ENCODE data around the gene TUBA4B. TPM values are rescaled to one million over a fixed set of nuclear protein-coding genes. Genes with fewer than 3 reads are reported as not detected.

TUBA4B gene
- total RNA-seq, 1 experiment from 2014 or later, result not detected

- CTCF ChIA-PET, result no interaction called here
- in situ Hi-C loops (cut with HindIII; ENCODE audit: low pct_unique_long_range_greater_than_20kb, low sequenced_read_pairs), result no loop called here
- H3K27me3 ChIP-seq (ENCODE audit: control insufficient read depth, insufficient read depth, low read length), result no peaks in the 10 kb centered on the region
- DNase-seq (ENCODE audit: low read depth, low spot score) (no peak), ATAC-seq (no peak)
- no peaks in the 10 kb centered on the region for H3K9me3 ChIP-seq (ENCODE audit: control insufficient read depth, insufficient read depth, low read depth, low read length)
- H3K36me3 ChIP-seq (ENCODE audit: control insufficient read depth, insufficient read depth, low read length), result 0 out of 2 replicates have a peak, but pooled peaks cover 4% of the 10 kb centered on the region
- TF ChIP-seq TCF7L2 (IDR thresholded peaks at IDR 0.05; ENCODE audit: low read depth, low read length) (no peak), SIN3A (IDR thresholded peaks at IDR 0.05; ENCODE audit: borderline replicate concordance, insufficient read depth, low read depth, low read length) (no peak), REST (IDR thresholded peaks at IDR 0.05; ENCODE audit: insufficient read depth in 1 of 2, low read depth in 2 of 2, low read length in 1 of 2) (no peak), POLR2AphosphoS5 (IDR thresholded peaks at IDR 0.05; ENCODE audit: low read depth, low read length) (no peak)
- TF ChIP-seq, protein P1, sequence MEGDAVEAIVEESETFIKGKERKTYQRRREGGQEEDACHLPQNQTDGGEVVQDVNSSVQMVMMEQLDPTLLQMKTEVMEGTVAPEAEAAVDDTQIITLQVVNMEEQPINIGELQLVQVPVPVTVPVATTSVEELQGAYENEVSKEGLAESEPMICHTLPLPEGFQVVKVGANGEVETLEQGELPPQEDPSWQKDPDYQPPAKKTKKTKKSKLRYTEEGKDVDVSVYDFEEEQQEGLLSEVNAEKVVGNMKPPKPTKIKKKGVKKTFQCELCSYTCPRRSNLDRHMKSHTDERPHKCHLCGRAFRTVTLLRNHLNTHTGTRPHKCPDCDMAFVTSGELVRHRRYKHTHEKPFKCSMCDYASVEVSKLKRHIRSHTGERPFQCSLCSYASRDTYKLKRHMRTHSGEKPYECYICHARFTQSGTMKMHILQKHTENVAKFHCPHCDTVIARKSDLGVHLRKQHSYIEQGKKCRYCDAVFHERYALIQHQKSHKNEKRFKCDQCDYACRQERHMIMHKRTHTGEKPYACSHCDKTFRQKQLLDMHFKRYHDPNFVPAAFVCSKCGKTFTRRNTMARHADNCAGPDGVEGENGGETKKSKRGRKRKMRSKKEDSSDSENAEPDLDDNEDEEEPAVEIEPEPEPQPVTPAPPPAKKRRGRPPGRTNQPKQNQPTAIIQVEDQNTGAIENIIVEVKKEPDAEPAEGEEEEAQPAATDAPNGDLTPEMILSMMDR (IDR thresholded peaks at IDR 0.05), result no peak
- intact Hi-C loops (cut with micrococcal nuclease; ENCODE audit: unreplicated experiment), result loop anchor here (10.0 kb wide), 1 partner anchor 48 kb away; the partner anchor contains the start of gene NHEJ1
- POLR2A ChIA-PET, result no interaction called here
- H3K4me3 ChIP-seq (ENCODE audit: low read depth in 2 of 2, low read length in 2 of 2), result no peak overlapping the region
- peaks cover 8% of the 10 kb centered on the region for H3K4me1 ChIP-seq (ENCODE audit: control insufficient read depth, insufficient read depth, low read length)
- H3K27ac ChIP-seq (ENCODE audit: low read length), result no peak overlapping the region
- no TSS peak for BruUV-seq (replicated peaks)
Observed at GRCh38 chr2:219213026-219213415, 40.0 kb upstream of the TUBA4B start.

DNA sequence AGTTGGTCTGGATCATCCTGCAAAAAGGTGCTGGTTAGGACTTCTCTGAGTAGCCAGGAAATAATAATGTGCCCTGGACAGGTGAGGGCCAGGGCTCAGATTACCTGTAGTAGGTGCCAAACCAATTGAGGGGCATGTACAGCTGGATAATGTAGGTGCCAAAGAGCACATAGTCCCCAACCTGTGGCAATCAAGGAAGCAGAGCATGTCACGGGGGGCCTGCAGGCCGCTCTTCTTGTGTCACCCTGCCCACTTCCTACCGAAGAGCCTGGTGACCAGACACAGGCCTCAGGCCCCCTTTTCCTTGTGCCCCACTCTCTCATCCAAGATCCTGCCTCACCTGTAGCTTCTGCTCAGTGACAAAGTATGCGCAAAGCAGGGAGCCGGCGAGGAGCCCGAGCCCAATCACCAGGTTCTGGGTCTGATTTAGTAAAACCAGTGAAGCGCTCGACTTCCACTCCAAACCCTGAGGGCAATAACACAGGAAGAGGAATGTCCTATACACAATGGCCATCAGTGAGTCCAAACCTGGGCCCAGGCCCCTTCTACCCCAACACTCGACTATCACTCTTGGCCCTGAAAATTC, 39.5 kb upstream of the TUBA4B start:
- TF ChIP-seq POLR2AphosphoS5 (IDR thresholded peaks at IDR 0.05; ENCODE audit: low read depth, low read length), result no peak
- TF ChIP-seq REST (IDR thresholded peaks at IDR 0.05; ENCODE audit: insufficient read depth in 1 of 2, low read depth in 2 of 2, low read length in 1 of 2), result no peak
- TF ChIP-seq TCF7L2 (IDR thresholded peaks at IDR 0.05; ENCODE audit: low read depth, low read length), result no peak
- TF ChIP-seq, protein P1 (IDR thresholded peaks at IDR 0.05), result no peak
- no peak for TF ChIP-seq SIN3A (IDR thresholded peaks at IDR 0.05; ENCODE audit: borderline replicate concordance, insufficient read depth, low read depth, low read length)
- CTCF ChIA-PET, result no interaction called here

More for the DNA sequence above, 39.5 kb upstream of the TUBA4B start:
- DNase-seq (ENCODE audit: low read depth, low spot score) (no peak), ATAC-seq (no peak)
- no peaks in the 10 kb centered on the region for H3K9me3 ChIP-seq (ENCODE audit: control insufficient read depth, insufficient read depth, low read depth, low read length)
- no peak overlapping the region for H3K27ac ChIP-seq (ENCODE audit: low read length)
- no TSS peak for BruUV-seq (replicated peaks)
- no peak overlapping the region for H3K4me3 ChIP-seq (ENCODE audit: low read depth in 2 of 2, low read length in 2 of 2)
- H3K36me3 ChIP-seq (ENCODE audit: control insufficient read depth, insufficient read depth, low read length), result 0 out of 2 replicates have a peak, but pooled peaks cover 2% of the 10 kb centered on the region
- in situ Hi-C loops (cut with HindIII; ENCODE audit: low pct_unique_long_range_greater_than_20kb, low sequenced_read_pairs) (no loop called here), intact Hi-C loops (cut with micrococcal nuclease; ENCODE audit: unreplicated experiment) (loop anchor here (10.0 kb wide), 1 partner anchor 49 kb away; the partner anchor contains the start of gene NHEJ1)
- H3K27me3 ChIP-seq (ENCODE audit: control insufficient read depth, insufficient read depth, low read length), result no peaks in the 10 kb centered on the region
- POLR2A ChIA-PET, result no interaction called here
- peaks cover 5% of the 10 kb centered on the region; the same call in 1 of the 2 replicates for H3K4me1 ChIP-seq (ENCODE audit: control insufficient read depth, insufficient read depth, low read length)

All from Panc1 (cell line).